WI38 (cell line): ENCODE data around the gene PRTG.

Source experiments
- H3K4me3 ChIP-seq: 2 replicates; pipeline ENCODE4 v1.5.1; 2011; ENCODE audit warnings: low read depth, mild to moderate bottlenecking, control low read depth, low read length
- CTCF ChIP-seq: IDR thresholded peaks from 2 replicates; pipeline ENCODE4 v1.5.1; 2012; ENCODE audit warnings: low read depth, mild to moderate bottlenecking, control low read depth, low read length

PRTG gene

GRCh38 chr15:55681631-55682030 is 61.3 kb downstream of the PRTG start:
- TF ChIP-seq CTCF: no peak

DNA sequence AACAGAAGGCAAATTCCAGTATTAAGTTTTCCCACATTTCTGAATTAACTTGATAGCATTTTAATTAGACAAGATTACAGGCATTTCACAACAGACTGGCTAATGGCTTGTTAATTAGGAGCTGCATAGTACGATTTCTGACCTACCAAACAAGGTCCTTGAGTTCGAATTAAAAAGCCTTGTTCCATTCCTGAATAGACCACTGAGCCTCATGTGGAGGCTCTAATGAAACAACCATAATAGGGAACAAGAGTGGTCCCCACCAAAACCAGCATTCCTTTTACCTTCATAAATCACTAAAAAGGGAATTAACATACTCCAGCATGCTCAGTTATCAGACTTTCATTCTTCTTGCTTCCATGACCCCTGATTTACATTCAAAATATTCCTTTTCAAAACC is 66.4 kb downstream of the PRTG start:
- H3K4me3 ChIP-seq: no peak overlapping the region
- TF ChIP-seq CTCF: no peak

More at GRCh38 chr15:55681631-55682030, 61.3 kb downstream of the PRTG start:
- no peak overlapping the region for H3K4me3 ChIP-seq

GRCh38 chr15:55673287-55673686 is 69.7 kb downstream of the PRTG start:
- TF ChIP-seq CTCF: no peak
- no peak overlapping the region for H3K4me3 ChIP-seq

- no peak for TF ChIP-seq CTCF
- H3K4me3 ChIP-seq: no peak overlapping the region
Measured at GRCh38 chr15:55669270-55669669, 73.7 kb downstream of the PRTG start.

- no peak overlapping the region for H3K4me3 ChIP-seq
- no peak for TF ChIP-seq CTCF
Measured at GRCh38 chr15:55665605-55666227, 77.2 kb downstream of the PRTG start.

GRCh38 chr15:55661428-55661827 is 81.5 kb downstream of the PRTG start:
- no peak overlapping the region for H3K4me3 ChIP-seq
- TF ChIP-seq CTCF: no peak

GRCh38 chr15:55660153-55660552 is 82.8 kb downstream of the PRTG start:
- H3K4me3 ChIP-seq: no peak overlapping the region
- TF ChIP-seq CTCF: no peak
